Measurements from ENCODE around the gene ANKLE1.
"Not testable (repeated sequence)": the region's sequence is repeated elsewhere in the genome, so short reads cannot be mapped to it uniquely, and the experiment has no call there.

The ANKLE1 gene

DNA sequence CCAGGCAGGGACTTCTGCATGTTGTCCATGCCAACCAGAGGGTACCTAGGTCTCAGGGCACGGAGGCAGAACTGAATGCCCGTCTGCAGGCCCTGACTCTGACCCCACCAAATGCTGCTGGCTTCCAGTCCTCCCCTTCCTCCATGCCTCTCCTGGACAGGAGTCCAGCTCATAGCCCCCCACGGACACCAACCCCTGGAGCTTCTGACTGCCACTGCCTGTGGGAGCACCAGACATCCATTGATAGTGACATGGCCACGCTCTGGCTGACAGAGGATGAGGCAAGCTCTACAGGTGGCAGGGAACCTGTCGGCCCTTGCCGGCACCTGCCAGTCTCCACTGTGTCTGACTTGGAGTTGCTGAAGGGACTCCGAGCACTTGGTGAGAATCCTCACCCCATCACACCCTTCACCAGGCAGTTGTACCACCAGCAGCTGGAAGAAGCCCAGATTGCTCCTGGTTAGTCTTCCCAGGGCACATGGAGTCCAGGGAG is 1.8 kb downstream of the ANKLE1 start:
- ATAC-seq (no peak), DNase-seq (no peak)

DNA sequence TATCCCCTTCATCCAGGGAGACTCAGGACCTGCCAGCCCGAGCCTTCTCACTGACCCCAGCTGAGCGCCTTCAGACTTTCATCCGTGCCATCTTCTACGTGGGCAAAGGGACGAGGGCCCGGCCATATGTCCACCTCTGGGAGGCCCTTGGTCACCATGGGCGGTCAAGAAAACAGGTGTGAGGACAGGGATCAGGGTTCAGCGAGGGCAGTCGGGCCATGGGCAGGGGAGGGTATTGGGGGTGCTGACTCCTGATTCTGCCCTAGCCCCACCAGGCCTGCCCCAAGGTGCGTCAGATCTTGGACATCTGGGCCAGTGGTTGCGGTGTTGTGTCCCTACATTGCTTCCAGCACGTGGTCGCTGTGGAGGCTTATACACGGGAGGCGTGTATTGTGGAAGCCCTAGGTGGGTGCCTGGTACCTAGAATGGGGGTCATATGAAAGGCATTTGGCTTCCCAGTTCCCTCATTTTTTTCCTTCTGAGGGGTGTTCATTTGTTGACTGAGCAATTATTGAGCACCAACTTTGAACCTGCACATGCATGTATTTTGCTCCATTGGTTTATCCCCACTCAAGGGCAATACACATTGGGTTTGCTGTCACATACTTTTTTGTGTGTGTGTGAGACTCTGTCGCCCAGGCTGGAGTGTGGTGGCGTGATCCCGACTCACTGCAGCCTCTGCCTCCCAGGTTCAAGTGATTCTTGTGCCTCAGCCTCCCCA is 3.9 kb downstream of the ANKLE1 start:
- DNase-seq (no peak), ATAC-seq (no peak)

DNA sequence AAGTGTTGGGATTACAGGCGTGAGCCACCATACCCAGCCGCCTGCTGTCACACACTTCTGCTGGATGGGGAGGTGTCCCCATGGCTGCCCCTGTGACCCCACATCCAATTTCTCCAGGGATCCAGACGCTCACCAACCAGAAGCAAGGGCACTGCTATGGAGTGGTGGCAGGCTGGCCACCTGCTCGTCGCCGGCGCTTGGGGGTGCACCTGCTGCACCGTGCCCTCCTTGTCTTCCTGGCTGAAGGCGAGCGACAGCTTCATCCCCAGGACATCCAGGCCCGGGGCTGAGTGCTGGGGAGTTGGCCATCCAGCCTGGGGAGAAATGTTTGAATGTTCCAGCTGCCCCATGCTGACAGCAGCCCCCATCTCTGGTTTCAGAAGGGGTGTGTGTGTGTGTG is 4.6 kb downstream of the ANKLE1 start:
- DNase-seq, result no peak
- no peak for ATAC-seq

DNA sequence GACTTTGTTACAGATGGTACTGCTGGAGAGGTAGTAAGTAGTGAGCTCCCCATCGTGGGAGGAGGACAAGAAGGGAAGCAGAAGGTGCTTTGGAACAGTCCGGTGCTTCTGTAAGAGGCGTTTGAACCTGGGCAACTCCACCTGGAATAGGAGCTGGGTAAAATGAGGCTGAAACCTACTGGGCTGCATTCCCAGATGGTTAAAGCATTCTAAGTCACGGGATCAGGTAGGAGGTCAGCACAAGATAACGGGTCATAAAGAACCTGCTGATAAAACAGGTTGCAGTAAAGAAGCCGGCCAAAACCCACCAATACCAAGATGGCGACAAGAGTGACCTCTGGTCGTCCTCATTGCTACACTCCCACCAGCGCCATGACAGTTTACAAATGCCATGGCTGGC is 5.1 kb downstream of the ANKLE1 start:
- ATAC-seq (no peak), DNase-seq (no peak)

DNA sequence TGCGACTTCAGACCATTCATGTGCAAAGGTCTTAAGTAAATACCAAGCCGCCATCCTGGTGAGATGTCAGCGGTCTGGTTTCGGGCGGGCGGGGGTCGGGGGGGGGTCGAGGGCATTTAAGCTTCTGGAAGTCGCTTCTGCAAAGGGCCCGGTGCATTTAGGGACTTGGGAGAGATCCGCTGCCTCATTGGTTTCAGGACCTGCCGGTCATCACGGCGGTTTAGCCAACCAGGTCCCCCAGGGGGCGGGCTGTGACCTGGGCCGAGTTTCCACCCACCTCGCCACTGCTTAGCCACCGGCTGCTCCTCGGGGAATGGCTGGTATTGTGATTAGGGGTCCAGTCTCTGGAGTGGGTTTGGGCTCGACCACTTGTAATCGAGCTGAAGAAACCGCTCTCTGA is 7.8 kb downstream of the ANKLE1 start:
- DNase-seq (peak; percentile 73), ATAC-seq (no peak)

DNA sequence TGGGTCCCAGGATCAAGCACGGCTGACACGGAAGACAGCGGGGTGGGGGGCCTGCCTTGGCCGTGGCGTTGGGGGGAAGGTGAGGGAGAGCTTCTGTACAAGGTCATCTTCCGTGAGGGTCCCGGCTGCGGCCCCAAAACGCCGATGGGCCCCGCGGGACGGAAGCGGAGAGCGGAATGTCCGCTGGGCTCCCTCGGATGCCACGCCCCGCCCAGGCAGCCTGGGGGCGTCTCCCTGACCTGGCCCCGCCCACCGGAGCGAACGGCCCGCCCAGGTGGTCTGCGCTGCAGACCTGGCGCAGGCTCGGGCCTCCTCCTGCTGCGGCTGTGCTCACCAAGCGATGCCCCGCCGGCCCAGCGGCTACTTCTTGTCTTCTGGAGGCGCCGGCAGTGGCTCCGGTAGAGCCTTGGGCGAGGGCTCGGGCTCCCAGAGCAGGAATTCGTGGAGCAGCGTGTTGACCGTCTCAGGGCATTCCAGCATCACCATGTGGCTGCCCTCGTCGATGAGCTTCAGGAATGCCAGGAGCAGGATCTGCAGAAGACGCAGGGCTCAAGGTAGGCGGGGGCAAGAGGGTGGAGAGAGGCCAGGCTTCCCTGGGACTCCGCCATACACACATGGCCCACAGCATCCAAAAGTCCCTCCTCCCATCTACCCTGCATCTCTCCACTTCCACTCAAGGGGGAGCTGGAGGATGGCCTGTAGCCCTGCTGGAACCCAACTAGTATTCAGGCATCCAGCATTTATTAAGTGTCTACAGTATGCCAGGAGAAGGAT is 10.8 kb downstream of the ANKLE1 start:
- peak; percentile 93 for ATAC-seq
- DNase-seq, result peak; percentile 90

DNA sequence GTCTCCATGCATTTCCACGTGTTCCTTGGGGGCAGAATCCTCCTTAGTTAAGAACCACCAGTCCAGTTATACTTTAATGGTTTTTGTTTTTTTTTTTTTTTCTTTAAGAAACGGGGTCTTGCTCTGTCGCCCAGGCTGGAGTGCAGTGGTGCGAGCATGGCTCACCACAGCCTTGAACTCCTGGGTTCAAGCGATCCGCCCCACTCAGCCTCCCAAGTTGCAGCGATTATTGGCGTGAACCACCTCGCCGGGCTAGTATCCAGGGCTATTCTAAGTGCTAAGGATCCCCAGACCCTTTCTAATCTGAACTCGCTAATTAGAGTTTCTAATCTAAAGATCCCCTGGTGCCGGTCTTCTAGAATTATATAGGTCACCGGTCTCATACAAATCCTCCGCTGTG is 11.9 kb downstream of the ANKLE1 start:
- ATAC-seq, result no peak
- no peak for DNase-seq

DNA sequence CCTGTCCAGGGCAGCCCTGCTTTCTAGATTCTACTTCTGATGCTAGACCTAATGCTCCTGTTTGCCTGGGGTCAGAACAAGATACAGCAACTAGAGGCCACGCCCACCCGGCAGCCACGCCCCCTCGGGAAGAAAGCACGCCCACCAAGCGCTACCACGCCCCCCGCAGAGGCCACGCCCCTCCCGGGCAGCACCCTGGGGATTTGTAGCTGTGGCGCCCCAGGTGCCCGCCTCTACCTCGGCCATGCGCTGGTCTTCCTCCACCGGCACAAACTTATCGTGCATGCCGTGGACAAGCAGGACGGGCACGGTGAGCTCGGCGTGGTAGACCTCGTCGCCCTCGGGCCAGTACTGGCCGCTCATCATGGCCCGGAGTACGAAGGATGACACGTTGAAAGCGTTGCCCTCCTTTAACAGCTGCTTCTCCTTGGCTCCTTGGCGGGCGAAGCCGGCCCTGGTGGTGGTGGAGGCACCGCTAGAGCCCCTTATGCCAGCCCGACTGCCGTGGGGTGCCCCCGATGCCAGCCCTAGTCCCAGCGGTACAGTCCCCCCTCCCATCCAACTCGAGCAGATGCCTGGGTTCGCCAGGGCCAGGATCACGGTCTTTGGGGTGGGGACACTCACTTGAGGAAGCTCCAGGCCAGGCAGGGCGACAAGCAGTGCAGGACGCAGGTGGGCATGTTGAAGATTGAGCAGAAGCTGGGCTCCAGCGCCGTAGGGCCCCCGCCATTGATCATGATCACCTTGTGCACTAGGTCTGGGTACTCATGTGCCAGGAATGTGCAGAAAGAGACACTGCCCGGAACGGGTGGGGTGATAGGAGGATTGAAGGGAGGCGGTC is 12.6 kb downstream of the ANKLE1 start:
- ATAC-seq, result peak; percentile 8
- peak; percentile 80 for DNase-seq

DNA sequence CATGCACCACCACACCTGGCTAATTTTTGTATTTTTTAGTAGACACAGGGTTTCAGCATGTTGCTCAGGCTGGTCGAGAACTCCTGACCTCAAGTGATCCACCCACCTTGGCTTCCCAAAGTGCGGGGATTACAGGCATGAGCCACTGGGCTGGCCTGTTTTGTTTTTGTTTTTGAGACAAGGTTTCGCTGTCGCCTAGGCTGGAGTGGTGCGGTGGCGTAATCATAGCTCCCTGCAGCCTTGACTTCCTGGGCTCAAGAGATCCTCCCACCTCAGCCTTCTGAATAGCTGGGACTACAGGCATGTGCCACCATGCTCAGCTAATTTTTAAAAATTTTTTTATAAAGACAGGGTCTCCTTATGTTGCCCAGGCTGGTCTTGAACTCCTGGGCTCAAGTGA is 13.8 kb downstream of the ANKLE1 start:
- not testable (repeated sequence) for DNase-seq, ATAC-seq

DNA sequence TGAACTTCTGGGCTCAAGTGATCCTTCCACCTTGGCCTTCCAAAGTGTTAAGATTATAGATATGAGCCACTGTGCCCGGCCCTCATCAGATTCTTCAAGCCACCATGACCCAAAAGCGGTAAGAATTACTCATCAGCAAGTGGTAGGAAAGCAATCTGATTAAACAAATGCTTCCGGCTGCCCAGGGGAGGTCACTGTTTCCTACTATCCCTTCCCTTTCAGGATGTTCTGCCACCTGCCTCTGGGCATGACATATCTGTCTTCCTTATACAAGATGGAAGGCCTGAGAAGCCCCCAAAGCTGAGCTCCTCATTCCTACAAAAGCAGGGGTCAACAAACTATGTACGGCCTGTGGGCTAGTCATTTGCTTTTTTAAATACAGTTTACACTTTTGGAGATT is 14.6 kb downstream of the ANKLE1 start:
- ATAC-seq, result no peak
- no peak for DNase-seq

DNA sequence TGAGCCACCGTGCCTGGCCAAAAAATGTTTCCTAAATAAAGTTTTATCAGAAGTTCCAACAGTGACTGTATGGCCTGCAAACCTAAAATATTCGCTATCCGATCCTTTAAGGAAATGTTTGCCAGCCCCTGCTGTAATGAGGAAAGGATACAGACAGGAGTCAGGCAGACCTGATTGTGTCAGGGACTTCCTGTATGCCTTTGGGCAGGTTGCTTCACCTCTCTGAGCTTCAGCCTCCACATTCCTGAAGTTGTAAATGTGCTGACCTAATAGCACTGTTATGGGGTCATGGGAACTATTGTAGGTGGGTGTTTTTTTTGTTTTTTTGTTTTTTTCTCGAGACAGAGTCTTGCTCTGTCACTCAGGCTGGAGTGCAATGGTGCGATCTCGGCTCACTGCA is 15.3 kb downstream of the ANKLE1 start:
- ATAC-seq (no peak), DNase-seq (no peak)

DNA sequence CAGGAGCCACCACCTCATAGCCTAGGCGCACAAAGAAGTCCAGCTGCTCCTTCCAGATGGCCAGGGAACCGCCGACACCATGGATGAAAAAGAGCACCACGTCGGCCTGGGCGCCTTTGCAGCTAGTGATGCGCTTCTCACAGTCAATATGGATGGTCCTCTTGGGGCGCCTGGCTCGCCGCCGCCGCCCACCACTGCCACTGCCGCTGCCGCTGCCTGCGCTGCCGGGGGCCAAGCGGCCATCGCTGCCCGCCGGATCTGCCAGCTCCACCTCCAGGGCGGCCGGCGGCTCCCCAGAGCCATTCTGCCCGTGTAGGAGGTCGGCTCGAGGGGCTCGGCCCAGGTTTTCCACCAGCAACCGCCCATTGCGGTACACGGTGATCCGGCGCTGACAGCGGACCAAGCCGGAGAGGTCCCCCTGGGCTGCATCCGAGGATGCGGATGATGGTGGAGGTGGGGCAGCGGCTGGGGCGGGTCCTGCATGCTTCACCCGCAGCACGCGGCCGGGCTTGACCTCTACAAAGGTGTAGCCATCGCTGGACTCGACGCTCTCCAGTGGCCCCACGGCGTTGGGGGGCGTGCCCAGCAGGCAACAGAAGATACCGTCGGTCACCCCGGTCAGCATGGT is 19.4 kb downstream of the ANKLE1 start:
- DNase-seq (no peak), ATAC-seq (no peak)

DNA sequence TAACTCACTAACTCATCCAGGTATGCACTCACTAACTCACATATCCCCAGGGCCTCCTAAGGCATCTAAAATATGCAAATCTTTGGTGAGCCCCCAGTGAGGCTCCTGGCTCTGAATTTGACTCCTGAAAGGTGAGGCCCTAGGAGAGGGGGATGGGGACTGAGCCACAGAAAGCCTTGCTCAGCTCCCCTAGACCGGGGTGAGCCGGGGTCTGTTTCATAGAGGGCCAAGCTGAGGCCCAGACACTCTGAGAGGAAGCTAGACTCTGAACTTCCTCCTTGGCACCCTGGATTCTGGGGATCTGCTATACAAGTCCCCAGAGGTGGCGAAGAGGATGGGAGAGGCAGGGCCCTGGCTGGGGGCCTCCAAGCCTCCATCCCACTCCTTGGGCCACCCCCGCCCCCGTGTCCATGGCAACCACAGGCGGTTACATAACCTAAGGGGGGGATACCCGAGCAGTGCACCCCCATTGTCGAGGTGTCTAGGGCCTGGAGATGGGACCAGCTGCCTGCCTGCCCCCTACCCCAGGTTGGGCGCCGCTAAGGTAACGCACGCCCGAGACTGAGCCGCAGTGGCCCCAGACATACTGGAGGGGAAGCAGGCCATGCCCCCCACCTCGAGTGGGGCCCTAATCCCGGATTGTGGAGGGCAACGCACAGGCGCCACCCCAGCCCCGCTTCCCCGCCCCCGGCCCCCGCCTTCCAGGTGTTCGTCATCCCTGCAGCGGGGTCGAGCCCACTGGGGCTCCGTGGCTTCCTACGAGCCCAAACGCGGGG is 20.9 kb downstream of the ANKLE1 start:
- DNase-seq, result no peak
- ATAC-seq, result no peak

DNA sequence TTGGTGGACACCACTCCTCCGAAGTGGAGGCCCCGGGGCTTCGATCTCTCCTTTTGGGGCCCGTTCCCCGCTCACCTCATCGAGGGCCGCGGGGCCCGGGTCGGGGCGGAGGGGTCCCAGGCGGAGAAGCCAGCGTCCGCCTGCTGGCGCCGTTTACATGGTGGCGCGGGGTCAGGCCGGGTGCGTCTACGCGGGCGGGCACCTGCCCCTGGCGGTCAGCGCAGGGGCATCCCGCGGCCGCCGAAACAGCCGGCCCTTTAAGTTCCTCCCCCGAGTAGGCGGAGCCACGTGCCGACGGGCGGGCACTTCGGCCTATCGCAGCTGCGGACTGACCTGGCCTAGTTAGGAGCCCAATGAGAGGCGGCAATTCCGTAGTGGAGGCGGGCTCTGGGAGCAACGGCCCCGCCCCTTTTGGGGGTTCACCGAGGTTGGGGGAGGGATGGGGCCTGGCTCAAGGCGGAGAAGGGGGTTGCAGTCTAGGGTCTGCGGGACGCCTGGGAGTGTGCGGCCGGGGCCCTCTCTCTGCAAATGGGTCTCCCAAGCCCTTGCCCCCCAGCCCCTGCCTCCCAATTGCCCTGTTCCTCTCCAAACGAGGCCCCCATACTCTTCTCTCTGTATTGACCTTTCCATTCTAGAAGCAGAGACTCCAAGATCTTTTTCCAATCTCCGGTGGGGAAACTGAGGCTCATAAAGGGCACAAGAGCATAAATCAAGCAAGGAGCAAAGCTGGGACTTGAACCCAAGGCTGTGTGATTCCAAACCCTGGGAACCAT is 21.7 kb downstream of the ANKLE1 start, which contains the start of gene ABHD8:
TSS of gene ABHD8 (minus strand) at position 259 of the 773 bp plus-strand sequence. CDS start 1,809 bp downstream, outside the sequence.
- peak; percentile 74 for ATAC-seq
- DNase-seq, result peak; percentile 97

DNA sequence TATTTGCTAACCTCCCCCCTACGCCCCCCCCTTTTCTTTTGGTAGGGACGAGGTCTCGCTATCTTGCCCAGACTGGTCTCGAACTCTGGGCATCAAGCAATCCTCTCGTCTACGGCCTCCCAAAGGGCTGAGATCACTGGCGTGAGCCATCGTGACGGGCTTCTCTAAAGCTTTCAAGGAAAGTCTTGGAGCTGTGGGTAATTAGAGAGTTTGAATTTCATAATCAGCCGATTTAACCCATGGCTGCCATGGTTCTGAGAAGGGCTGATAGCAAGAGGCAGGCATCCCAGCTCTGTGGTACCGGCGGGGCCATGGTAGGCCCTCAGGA is 22.2 kb downstream of the ANKLE1 start:
- no peak for ATAC-seq
- DNase-seq, result no peak

DNA sequence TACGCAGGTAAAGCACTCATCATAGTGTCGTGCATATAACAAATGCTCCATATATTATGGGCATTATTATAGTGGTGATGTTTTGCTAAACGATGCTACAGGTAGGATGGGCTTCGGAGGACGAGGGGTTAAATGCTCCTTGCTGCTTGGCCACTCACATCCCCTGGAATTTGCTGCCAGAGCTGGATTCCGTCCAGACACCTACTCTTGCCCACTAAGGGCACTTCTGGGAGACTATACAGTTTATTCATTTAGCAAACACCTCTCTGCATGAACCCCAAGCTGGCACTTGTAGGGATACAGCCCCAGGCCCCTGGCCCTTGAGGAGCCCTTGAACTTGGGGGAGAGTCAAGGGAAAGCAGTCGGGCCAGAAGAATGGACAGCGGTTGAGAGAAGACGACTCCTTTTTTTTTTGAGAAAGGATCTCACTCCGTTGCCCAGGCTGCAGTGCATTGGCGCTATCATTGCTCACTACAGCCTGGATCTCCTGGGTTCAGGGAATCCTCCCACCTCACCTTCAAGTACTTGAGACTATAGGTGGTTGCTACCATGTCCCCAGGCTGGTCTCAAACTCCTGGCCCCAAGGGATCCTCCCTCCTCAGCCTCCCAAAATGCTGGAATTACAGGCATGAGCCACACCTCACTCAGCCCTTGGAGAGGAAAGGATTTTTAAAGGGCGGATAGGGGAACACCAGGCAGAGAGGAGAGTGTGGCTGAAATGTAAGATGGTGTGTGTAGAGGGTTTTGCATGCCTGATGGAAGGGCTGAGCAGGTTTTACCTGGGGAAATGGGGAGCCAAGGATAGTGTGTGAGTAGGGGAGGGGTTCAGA is 22.9 kb downstream of the ANKLE1 start:
- DNase-seq, result no peak
- no peak for ATAC-seq

DNA sequence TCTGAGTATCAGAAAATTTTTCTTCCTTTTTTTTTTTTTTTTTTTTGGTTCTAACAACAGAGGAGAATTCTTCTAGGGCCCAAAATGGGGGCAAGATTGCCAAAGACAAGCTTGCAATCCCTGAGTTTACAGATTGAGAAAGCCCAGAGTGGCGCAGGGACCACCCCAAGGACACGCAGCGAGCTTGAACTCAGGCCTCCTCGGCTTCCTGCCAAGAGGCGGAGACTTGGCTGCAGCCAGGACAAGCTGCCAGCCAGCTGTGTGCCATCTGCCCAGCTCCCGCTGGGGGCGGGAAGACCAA is 23.5 kb downstream of the ANKLE1 start:
- no peak for ATAC-seq
- no peak for DNase-seq

DNA sequence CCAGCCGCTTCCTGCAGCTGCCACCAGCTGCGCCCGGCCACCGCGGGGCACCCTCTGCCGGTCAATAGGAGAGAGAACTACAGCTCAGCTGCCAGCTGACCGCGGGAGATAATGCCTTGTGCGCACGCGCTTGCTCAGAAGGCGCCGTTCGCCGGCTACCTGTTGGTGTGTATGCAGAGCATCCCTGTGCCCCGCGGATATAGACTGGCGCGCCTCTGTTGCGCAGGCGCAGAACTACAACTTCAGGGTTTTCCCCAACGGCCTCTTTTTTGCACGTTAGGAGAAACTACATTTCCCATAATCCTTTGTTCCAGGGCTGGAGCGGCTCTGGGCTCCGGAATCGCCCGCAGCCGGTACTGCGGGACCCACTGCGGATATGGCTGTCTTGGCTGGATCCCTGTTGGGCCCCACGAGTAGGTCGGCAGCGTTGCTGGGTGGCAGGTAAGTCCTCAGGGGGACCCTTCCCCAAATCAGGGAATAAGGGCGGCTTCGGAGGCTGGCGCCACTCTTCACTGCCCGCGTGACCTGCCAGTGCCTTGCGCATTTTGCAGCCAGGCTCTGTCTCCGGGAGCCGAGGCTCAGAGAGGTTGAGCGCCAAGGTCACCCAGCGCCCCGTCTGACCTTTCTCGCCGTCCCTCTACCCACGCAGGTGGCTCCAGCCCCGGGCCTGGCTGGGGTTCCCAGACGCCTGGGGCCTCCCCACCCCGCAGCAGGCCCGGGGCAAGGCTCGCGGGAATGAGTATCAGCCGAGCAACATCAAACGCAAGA is 24.0 kb downstream of the ANKLE1 start, which contains the start of gene MRPL34:
TSS of gene MRPL34 (plus strand) at position 356 of the 768 bp plus-strand sequence. CDS start at position 377, 21 bp downstream.
- ATAC-seq (peak; percentile 69), DNase-seq (peak; percentile 95)

DNA sequence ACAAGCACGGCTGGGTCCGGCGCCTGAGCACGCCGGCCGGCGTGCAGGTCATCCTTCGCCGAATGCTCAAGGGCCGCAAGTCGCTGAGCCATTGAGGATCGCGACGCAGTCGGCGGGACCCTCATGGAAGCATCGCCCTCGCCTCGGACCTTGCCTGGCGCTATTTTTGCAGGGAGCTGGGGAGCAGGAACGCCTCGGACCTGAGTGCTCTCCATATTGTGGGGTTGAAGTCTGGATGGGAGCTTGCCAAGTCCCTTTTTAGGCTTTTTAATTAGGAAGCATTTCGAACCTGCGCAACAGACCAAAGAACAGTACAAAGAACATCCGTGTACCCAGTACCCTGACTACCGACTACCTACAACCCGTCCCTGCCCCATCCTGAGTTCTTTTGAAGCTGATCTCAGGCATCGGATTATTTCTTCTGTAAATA is 24.6 kb downstream of the ANKLE1 start:
- no peak for DNase-seq
- ATAC-seq, result no peak

Data from stimulated activated naive CD8-positive, alpha-beta T cell treated with anti-CD3 and anti-CD28 coated beads, Interleukin-15, Interleukin-2, amounts not matched to agents 100 U/mL and 50 U/mL, for 24 hours (primary cell).